Stimulated activated CD4-positive, alpha-beta T cell treated with anti-CD3 and anti-CD28 coated beads, Interleukin-4, amount 100 ng/mL, for 48 hours (primary cell): Measurements from ENCODE around the gene GRID2.
"Not testable (repeated sequence)": the region's sequence is repeated elsewhere in the genome, so short reads cannot be mapped to it uniquely, and the experiment has no call there.

ENCODE experiments used
- DNase-seq, 2 donors: peaks; one replicate each; pipeline ENCODE4 v3.0.0-alpha.2; 2020; ENCODE audit warnings: low read depth in 2 of 2

The GRID2 gene

DNA sequence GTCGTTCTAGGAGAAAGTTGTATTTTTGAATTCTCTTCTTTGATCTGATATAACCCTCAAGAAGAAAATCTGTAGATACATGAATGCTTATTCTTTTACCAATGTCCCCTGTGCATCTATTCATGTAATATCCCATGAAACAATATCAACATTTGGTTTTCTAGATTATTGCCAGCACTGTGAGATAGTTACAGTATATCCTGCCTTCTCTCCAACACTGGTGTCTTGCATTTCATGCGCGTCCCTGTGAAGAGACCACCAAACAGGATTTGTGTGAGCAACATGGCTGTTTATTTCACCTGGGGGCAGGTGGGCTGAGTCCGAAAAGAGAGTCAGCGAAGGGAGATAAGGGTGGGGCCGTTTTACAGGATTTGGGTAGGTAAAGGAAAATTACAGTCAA lies 135.0 kb downstream of the GRID2 start:
- not testable (repeated sequence) for DNase-seq

DNA sequence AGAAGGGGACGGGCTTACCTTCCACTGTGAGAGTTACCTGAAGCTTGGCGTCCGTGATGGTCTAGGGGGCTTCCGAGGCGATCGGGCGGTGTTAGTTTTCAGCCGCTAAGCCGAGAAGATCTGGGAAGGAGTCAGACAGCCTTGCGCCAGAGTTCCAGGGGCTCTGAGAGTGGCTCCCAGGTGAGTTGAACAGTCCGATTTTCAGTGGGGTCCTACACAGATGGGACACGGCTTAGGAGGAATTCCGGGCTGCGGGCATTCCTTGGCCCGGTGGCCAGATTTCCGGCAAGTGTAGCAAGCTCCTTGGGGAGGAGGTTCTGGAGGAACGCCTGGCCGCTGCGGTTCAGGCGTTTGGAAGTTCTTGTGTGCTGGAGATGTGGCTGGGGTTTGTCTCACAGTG lies 138.4 kb downstream of the GRID2 start:
- DNase-seq = not testable (repeated sequence)

DNA sequence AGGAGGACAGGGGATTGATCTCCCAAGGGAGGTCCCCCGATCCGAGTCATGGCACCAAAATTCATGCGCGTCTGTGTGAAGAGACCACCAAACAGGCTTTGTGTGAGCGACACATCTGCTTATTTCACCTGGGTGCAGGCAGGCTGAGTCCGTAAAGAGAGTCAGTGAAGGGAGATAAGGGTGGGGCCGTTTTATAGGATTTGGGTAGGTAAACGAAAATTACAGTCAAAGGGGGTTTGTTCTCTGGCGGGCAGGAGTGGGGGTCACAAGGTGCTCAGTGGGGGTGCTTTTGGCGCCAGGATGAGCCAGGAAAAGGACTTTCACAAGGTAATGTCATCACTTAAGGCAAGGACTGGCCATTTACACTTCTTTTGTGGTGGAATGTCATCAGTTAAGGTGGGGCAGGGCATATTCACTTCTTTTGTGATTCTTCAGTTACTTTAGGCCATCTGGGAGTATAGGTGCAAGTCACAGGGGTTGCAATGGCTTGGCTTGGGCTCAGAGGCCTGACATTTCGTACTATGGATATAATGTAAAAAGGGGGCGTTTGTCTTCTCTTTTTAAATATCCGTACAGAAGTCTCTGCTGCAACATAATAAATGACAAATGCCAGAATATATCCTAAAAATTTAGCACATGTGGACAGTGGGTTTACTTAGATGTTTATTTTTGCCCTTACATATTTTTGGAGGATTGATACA lies 140.5 kb downstream of the GRID2 start:
- not testable (repeated sequence) for DNase-seq

DNA sequence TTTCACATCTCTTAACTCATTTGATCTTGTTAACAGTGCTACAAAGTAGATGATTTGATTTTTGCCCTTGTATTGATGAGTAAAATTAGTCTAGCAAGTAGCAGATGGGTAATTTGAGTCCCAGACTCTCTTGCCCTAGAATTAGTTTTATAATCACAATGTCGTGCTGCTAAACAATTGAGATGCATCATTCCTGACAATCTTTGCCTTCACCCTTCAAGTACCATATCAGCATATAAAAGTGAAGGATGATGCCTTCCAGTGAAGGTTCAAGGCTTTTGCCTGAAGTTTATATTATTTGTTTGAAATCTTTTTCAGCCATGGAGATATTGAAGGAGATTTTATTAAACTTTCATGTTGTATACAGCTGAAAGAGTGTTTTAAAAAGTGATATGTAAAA lies 141.4 kb downstream of the GRID2 start:
- no peak for DNase-seq

DNA sequence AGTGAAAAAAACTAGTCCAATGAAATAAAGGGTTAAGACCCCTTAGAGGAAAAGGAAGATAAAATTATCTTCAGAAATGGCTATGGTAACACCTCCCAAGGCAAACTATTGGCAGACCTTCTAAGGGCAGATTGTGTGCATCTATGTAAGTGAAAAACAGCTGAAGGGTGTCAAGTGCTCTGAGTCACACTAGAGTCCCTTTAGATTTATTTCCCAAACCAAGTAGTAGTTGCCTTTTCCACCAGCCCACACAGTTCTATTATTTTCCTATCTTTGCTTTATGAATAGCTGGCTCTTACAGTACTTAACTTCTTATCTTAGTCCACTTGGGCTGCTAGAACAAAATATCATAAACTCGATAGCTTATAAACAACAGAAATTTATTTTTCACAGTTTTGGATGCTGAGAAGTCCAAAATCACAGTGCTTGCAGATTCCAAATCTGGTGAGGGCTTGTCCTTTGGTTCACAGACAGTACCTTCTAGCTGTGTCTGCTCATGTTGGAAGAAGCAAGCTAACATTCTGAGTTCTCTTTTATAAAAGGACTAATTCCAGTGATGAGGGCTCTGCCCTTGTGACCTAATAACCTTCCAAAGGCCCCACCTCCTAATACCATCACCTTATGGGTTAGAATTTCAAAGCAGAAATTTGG lies 143.6 kb downstream of the GRID2 start:
- DNase-seq = no peak

DNA sequence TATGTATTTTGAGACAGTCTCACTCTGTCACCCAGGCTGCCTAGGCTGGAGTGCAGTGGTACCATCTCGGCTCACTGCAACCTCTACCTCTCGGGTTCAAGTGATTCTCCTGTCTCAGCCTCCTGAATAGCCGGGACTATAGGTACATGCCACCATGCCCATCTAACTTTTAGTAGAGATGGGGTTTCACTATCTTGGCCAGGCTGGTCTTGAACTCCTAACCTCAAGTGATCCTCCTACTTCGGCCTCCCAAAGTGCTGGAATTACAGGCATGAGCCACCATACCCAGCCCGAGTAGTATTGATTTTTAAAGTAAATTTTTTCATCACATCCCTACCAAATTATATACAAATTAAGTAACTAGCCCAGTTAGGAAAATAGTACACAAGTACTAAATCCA lies 144.4 kb downstream of the GRID2 start:
- DNase-seq = not testable (repeated sequence)

DNA sequence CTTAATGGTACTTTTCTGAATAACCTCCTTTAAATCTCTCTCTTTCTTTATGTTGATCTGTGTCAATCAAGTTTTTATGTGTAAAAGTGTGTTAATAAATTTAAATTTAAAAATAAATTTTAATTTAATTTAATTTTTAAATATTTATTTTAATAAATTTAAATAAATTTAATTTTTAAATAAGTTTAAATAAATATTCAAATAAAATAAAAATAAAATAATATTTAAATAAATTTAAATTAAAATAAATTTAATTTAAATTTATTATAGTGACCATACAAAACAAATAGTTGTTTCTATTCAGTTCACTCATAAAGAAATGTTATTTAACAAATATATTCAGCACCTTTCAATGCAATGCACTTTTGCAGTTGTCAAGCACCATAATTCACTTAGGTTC lies 146.9 kb downstream of the GRID2 start:
- no peak for DNase-seq

DNA sequence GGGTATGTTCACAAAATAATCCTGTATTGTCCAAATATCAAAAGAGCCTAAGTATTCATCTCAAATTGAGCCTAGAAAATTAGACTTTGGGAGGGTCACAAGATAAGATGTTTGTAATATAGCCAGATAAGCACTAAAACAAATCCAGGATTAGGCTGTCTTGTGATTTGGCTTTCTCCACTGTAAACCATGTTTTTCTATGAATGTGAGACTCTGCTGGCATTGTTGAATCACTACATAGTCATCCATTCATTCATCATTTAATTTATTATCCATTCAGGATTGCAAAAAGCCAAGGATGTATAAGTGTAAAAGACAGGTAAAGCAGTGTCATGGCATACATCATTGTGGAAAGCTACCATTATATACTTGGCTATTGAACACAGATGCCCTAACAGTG lies 148.0 kb downstream of the GRID2 start:
- no peak for DNase-seq

DNA sequence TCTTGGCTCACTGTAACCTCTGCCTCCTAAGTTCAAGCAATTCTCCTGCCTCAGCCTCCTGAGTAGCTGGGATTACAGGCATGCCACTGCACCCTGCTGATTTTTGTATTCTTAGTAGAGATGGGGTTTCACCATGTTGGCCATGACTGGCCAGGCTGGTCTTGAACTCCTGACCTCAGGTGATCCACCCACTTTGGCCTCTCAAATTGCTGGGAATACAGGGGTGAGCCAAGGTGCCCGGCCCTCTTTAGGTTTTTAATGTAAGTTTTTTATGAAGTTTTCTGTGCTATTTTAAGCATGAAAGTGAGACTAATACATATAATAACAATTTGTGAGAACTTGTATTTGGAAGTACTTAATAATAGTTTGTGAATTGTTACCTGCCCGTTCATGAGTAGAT lies 148.6 kb downstream of the GRID2 start:
- DNase-seq = not testable (repeated sequence)

DNA sequence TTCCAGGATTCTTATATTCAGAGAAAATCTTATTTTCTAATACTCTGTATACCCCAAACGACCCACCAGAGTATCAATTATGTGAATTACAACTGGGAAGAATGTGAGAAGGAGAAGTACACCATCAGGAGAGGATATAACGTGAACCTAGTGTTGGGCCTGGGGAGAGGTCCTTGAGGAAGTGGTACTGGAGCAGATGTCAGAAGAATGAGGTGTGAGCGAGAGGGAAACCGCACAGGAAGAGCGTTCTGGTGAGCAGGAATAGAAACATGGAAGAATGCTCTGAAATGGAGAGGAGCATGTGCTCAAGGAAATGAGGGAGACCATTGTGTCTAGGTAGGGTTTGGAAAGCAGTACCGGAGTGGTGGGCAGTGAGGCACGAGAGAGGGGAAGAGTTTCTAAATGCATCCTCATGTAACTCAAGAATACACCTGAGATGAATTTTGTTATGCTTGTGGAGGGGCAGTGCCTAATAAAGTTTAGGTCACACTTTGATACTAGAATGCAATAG lies 151.6 kb downstream of the GRID2 start:
- DNase-seq = no peak

DNA sequence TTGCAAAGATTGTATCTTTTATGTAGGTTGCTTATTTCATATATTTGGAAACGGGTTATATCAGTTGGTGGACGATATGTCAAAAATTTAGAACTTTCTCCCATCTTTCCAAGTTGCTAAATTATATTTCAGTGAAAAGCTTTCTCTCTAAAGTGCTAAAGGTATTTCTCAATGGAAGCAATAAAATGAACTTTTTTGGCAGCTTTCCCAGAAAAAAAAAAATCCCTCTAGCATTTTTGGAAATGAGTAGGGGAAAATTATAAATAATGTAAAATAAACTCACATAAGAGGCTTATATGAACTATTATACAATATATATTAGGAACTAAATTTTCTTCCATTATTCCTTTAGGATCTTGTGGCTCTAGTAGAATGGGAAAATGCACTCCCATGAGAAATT lies 152.2 kb downstream of the GRID2 start:
- no peak for DNase-seq

DNA sequence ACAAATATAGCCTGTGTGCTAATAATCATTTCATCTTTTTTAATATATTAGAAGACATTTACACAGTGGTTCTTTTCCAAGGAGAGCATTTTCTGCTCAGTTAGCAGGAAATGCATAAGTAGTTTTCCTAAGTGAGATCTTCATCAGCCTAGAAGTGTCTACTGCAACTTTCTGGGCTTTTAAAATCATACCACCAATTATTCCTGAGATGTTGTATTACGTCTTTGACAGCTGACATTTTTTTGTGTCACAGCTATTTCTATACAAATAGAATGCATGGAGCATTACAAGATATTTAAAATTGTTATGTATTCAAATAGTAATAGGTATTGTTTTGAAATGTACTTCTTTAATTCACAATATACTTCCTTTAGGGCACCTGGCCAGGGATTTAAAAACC lies 158.0 kb downstream of the GRID2 start:
- no peak for DNase-seq

DNA sequence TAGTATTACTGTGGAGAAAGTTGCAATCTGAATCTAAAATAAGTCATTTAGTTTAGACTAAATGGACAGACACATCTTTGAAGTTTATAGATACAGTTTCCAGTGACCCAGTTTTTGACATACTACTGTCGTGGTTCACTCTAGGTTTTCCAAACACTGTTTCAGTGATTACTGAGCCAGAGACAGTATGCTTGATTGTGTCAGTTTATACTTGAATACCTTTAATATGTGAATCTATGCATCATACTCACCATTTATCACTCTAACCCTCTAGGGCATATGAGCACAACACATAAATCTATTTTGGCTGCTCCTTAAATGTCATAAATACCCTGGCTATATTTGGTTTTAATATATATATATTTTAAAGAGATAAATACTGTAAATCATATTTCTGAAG lies 173.5 kb downstream of the GRID2 start:
- DNase-seq = no peak

DNA sequence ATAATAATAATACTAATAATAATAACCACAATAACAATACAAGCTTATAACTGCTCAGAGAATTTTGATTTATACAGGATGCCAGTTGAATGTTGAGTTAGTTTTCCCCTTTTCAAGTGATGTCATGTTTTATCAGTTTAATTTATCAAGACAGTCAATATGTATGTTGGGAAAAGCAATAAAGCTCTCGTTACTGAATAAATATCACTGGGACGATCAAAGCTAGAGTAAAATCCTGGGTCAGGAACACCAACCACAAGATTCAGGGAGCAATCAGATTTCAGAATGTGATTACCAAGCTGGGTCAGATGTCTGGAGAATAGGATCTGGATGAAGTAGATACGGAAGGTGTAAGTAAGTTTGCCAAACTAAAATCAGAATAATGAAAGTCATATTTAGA lies 179.6 kb downstream of the GRID2 start:
- DNase-seq = no peak

DNA sequence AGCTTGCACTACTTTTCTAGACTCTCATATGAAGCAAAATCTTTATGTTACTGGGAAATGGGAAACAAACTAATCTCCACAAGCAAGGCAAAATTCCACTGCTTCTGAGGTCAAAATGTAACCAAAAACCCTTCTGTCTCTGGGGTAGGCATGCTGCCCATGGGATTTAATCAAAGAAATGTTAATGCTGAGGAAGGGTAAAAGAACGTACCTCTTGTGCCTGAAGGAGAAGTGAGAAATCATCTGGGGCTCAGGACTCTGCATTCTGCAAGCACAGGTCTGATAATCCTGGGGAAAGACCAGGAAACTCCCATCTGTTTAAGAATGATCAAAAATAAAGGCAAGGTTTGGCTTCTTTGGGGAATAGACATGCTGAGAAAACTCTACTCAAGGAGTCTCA lies 184.7 kb downstream of the GRID2 start:
- DNase-seq = no peak

DNA sequence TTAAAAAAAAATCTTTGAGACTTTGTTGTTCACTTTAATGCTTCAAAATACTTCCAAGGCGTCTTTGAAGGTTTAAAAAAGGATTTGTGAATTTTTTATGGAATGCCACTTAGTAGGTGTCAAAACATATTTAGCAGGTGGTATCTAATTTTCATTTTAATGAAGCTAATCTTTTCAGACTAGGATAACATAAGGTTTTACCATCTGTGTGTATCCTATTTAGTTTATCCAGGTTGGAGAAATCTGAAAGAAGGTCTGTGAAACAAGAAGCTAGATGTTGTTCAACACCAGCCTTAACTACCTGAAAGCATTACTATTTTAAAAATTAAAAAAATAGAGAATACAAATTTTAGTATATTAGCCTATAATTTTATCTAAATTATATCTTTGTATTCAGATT lies 193.4 kb downstream of the GRID2 start:
- no peak for DNase-seq

DNA sequence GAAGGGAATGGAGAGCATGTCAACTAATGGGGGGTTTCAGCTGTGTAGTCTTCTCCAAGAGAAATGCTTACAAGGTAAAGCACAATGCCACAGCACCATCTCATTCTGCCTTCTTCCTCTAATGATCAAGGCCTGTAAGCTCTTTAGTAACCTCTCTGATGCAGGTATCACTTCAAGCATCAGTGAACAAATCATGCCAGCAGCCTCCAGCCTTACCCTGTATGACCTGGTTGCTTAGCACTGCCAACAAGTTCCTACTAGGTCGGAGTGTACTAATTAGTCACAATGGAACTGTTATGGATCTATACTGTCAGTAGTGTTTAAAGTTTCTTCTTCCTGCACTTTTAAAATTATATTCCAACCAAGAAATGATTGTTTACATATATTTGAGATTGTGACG lies 197.7 kb downstream of the GRID2 start:
- no peak for DNase-seq

DNA sequence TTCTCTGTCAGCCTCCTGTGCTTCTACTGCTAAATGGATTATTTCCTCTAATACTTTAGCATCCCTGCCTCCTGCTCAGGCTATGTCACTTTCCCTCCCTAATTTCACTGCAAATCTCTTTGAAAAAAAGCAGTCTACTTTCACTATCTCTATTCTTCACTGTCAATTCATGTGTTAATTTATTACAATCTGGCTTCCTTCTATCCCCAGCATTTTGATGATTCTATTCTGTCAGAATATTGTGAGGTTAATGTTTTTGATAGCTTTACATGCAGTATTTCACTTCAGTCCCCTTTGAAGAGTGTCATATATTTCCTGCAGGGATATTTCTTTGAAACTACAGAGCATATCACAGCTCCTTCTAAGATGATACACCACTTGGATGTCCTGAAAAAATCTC lies 203.2 kb downstream of the GRID2 start:
- DNase-seq = no peak

DNA sequence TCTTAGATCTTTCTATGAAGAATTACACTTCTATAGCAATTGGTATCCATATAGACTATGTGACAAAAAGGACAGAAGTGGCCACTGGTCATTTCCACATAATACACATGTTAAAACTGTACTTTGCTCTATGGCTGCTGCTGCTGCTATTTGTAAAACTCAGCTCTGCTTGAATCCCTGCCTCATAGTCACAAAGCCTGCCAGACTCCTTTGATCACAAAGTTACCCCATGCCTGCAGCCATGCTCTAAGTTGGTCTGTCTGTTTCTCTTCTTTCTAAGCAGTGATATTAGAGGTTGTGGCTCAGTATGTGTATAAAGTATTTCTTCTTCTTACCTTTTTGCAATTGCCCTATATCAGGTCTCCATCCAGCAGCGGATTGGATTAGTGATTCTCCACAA lies 210.9 kb downstream of the GRID2 start:
- DNase-seq = no peak

DNA sequence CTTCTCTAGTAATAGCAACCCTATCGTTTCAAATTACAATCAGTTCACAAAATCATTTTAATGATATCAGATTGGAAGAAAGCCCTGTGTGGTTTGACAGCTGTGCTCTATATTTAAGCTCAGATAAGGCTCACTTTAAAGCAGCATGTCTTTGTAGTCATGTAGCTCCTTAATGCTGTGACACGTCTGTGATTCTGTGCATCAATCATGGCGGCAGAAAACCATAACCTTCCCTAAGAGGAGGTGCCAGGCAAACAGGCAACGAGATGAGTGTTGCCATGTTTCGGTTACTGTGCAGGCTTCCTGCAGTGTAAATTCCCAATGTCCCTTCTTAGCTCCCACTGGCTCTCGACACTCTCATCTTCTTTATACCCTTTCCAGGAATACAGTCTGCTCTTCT lies 212.7 kb downstream of the GRID2 start:
- DNase-seq = no peak

DNA sequence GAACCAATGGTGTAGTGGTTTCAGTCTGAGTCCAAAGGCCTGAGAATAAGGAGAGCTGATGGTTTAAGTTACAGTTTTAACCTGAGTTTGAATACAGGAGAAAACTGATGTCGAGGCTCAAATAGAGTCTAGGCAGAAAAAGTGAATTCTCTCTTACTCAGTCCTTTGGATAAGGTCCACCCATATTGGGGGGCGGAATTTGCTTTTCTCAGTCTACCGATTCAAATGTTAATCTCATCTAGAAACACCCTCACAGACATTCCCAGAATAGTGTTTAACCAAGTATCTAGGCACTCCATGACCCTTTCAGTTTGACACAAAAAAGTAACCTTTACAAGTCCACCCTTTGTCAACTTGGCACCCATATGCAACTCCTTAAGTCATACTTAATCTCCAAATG lies 216.0 kb downstream of the GRID2 start:
- no peak for DNase-seq

DNA sequence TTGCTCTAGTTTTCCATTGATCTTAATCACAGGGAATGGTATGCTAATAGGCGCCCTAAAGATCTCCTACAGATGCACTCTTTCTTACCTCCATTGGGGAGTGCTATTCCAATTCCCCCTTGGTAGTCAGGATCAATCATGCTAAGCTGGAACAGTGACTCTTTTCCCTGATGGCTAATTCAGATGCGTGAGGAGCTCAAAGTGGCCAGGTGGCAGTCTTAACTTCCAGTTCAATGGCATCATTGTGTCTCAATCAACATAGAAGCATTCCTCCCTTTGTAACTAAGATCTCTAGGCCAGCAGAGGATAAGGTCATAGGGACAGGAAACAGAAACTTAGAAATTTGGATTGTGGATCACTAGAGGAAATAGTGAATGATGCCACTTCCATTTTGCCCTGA lies 216.8 kb downstream of the GRID2 start:
- DNase-seq = no peak

DNA sequence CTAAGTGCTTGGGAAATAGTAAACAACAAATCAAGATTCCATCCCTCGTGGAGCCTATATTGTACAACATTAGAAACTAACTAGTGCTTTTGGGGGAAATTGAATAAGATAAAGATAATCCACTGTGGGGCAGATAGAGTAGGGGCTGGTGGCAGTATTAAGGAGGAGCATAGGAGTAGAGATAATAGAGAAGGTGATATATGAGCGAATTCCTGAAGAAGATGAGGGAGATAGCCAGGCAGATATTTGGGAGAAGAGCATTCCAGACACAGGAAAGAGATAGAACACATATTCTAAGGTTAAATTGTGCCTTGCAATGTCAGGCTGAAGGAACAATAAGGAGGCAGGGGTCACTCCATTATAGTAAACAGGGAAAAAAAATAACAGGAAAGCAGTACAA lies 218.2 kb downstream of the GRID2 start:
- no peak for DNase-seq

DNA sequence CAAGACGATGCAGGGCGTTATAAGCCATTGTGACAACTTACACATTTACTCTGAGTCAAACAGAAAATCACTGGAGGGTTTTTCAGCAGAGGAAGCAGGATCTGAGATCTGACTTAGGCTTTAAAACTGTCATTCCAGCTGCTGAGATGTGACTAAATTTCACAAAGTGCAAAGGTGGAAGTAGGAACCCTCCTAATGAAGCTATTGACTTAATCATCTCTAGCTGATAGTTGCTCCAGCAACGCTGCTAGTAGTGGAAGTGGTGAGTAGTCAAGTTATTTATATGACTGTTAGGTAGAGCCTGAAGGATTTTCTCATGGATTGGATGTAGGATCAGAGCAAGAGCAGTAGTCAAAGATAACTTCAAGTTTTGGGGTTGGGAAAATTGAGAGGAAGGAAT lies 218.6 kb downstream of the GRID2 start:
- DNase-seq = no peak
